ENCODE results near the gene ENO3. TPM values are rescaled to one million over a fixed set of nuclear protein-coding genes. Genes with fewer than 3 reads are reported as not detected.

Gene ENO3
- total RNA-seq, 4 donors from 2014 or later = 5.4 to 8.8 (median 5.5) TPM; not detected in 1

DNA sequence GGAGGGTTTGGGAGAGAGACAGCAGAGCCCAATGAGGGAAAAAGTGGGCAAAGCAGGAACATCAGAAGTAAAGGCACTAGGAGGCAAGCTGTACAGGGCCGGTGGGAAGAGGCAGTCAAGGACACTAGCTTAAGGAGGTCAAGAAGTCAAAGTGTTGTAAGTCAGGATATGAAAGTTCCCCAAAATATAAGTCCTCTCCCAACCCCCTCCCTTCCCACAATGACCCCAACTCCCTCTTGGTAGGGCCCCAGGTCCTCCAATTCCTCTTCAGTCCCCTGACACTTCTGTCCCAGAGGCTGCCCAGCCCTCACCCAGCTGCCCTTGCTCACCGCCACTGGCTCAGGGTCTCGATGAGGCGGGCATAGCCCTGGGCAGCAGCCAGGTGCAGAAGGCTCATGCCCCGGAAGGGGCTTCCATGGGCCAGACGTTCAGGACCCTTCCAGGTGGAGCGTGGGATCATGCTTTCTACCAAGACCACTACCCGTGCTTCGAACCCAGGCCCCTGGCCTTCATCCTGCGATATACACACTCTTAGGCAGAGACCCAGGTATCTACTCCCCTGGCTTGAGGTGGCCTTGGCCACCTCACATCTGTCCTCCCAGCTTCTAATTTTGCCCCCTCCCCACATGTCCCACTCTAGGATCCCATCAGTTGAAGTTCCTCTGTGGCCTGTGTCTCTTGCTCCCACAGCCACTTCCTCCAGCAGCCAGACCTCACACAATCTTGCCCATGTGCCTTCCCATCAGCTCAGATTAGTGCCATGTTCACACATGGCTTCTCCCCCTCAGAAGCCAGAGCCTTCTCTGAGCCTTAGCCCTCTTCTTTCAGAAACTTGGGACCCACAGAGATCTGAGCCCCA, 22.6 kb downstream of the ENO3 start:
- no peak overlapping the region for H3K4me3 ChIP-seq (replicated peaks in 1 of 3)
- H3K36me3 ChIP-seq = peaks cover 34 to 45% of the 10 kb centered on the region in 2 donors
- no peak for TF ChIP-seq POLR2A (IDR thresholded peaks at IDR 0.05)
- TF ChIP-seq, protein P1, sequence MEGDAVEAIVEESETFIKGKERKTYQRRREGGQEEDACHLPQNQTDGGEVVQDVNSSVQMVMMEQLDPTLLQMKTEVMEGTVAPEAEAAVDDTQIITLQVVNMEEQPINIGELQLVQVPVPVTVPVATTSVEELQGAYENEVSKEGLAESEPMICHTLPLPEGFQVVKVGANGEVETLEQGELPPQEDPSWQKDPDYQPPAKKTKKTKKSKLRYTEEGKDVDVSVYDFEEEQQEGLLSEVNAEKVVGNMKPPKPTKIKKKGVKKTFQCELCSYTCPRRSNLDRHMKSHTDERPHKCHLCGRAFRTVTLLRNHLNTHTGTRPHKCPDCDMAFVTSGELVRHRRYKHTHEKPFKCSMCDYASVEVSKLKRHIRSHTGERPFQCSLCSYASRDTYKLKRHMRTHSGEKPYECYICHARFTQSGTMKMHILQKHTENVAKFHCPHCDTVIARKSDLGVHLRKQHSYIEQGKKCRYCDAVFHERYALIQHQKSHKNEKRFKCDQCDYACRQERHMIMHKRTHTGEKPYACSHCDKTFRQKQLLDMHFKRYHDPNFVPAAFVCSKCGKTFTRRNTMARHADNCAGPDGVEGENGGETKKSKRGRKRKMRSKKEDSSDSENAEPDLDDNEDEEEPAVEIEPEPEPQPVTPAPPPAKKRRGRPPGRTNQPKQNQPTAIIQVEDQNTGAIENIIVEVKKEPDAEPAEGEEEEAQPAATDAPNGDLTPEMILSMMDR (IDR thresholded peaks at IDR 0.05) = no peak
- H3K9me3 ChIP-seq = no peaks in the 10 kb centered on the region
- DNase-seq = no peak
- 93 to 97% methylated on average over 9 to 10 of the region's 10 CpGs for WGBS, 2 donors
- H3K27me3 ChIP-seq = no peaks in the 10 kb centered on the region
- intact Hi-C loops (cut with DNase I) = no loop called here
- H3K27ac ChIP-seq = no peak overlapping the region
- H3K4me1 ChIP-seq = peaks cover 5 to 8% of the 10 kb centered on the region in 2 donors

DNA sequence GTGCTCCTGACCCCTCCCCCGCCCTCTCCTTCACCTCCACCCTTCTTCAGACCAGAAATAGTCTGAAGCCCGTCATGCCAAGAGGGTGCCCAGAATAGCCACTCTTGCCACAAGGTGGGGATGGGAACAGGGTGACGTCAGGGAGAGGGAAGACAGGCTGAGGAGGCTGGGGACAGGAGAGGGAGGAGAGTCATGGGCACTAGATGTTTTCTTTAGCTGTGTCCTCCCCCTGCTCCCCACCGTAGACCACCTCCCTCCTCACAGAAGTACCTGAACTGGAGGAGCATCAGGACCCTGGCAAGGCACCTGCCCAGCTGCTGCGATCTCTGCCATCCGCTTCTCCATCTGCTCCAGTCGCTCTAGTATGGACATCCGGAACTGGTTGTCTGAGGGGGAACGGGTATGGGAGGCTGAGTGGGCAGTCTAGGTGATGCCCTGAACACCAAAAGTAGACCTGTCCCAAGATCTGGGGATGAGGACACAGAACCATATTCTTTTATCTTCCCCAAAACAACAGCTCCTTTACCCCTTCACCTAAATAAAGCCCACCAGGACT, 23.3 kb downstream of the ENO3 start:
- no peak for DNase-seq
- intact Hi-C loops (cut with DNase I) = no loop called here
- peaks cover 41 to 50% of the 10 kb centered on the region in 2 donors for H3K36me3 ChIP-seq
- TF ChIP-seq POLR2A (IDR thresholded peaks at IDR 0.05) = no peak
- TF ChIP-seq, protein P1 (IDR thresholded peaks at IDR 0.05) = no peak
- H3K4me1 ChIP-seq = peaks cover 0 to under 1% of the 10 kb centered on the region in 2 donors
- no peaks in the 10 kb centered on the region for H3K27me3 ChIP-seq
- no peak overlapping the region for H3K27ac ChIP-seq
- 87 to 89% methylated on average over 9 of the region's 9 CpGs for WGBS, 2 donors
- no peak overlapping the region for H3K4me3 ChIP-seq (replicated peaks in 1 of 3)
- H3K9me3 ChIP-seq = no peaks in the 10 kb centered on the region

DNA sequence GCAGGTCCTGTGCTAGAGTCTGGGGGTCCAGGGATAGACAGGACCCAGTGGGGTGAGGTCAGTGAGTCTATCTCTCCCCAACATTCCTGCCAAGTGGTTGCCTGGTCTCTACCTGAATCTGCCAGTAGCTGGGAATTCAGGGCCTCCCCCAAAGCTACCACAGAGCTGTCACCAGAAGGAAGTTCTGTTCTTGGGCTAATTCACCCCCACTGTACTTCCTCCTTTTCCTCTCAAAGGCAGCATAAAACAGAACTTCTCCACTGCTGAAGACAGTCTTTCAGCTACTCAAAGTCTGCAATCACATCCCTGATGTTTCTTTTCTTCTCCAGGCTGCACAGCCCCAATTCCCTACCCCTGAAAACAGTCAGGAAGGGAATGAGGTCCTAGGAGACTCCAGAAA, 27.8 kb downstream of the ENO3 start:
- intact Hi-C loops (cut with DNase I) = no loop called here

DNA sequence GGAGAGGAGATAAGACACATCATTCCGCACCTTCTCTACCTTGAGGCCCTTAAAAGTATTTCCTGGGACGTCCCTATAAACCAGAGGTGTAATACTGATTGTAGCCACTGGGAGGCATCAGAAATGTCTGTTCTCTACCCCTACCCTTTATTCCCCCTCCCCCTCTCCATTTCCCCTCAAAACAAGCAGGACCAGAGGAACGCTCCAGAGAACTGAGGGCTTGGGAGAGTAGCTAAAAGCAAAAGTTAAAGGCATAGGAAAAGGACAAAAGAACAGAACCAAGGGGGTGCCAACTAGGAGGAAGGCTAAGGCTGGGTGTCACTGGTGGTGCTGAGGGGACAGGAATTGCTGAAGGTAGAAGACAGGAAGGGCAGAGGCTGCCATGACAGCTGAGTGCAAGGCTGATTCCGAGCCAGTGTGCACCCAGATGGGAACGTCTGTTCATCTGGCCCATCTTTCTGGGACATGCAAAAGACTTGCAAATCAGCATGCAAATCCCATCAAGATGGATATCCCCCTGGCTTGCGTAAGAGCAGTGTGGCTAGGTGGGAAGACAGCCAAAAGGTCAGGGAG, 29.8 kb downstream of the ENO3 start:
- peak in 1 of 2 donors; percentile 8 for DNase-seq
- H3K4me3 ChIP-seq (replicated peaks in 1 of 3) = no peak overlapping the region
- H3K9me3 ChIP-seq = no peaks in the 10 kb centered on the region
- WGBS, 2 donors = 40 to 55% methylated on average over 6 of the region's 6 CpGs
- H3K4me1 ChIP-seq = peaks cover 0 to under 1% of the 10 kb centered on the region in 2 donors
- TF ChIP-seq POLR2A (IDR thresholded peaks at IDR 0.05) = no peak
- TF ChIP-seq, protein P1 (IDR thresholded peaks at IDR 0.05) = peak; percentile 53 to 86 (median 72)
- H3K27ac ChIP-seq = no peak overlapping the region
- intact Hi-C loops (cut with DNase I) = loop anchor here (2.0 to 5.0 kb wide), 2 partner anchors 43 to 82 kb away; no protein-coding TSS in a partner anchor
- H3K36me3 ChIP-seq = peaks cover 41 to 47% of the 10 kb centered on the region in 2 donors
- no peaks in the 10 kb centered on the region for H3K27me3 ChIP-seq

More for the DNA sequence above, 27.8 kb downstream of the ENO3 start:
- H3K36me3 ChIP-seq = peaks cover 43 to 48% of the 10 kb centered on the region in 2 donors
- no peak overlapping the region for H3K27ac ChIP-seq
- no peaks in the 10 kb centered on the region for H3K9me3 ChIP-seq
- no peaks in the 10 kb centered on the region for H3K27me3 ChIP-seq
- no peaks in the 10 kb centered on the region for H3K4me1 ChIP-seq
- H3K4me3 ChIP-seq (replicated peaks in 1 of 3) = no peak overlapping the region
- TF ChIP-seq, protein P1 (IDR thresholded peaks at IDR 0.05) = no peak
- no peak for TF ChIP-seq POLR2A (IDR thresholded peaks at IDR 0.05)
- DNase-seq = no peak

Data from thyroid gland (tissue), 4 donors.